ENCODE data around the gene XIST.

GRCh38 chrX:73841337-73841736 is 11.2 kb downstream of the XIST start:
- TF ChIP-seq ZFP3 (tag by site-specific recombination; IDR thresholded peaks at IDR 0.05; ENCODE audit: low read depth): no peak
- TF ChIP-seq CTCF (tag by site-specific recombination; IDR thresholded peaks at IDR 0.05): no peak
- no peak for TF ChIP-seq PBX3 (CRISPR knock-in tag; IDR thresholded peaks at IDR 0.05)
- TF ChIP-seq SCRT2 (tag by site-specific recombination; IDR thresholded peaks at IDR 0.05): no peak
- no peak for TF ChIP-seq ZNF292 (tag by site-specific recombination; IDR thresholded peaks at IDR 0.05; ENCODE audit: borderline replicate concordance, low read depth)
- TF ChIP-seq ZNF350 (tag by site-specific recombination; IDR thresholded peaks at IDR 0.05): no peak
